ENCODE measurements around the gene OFD1.

The OFD1 gene

DNA sequence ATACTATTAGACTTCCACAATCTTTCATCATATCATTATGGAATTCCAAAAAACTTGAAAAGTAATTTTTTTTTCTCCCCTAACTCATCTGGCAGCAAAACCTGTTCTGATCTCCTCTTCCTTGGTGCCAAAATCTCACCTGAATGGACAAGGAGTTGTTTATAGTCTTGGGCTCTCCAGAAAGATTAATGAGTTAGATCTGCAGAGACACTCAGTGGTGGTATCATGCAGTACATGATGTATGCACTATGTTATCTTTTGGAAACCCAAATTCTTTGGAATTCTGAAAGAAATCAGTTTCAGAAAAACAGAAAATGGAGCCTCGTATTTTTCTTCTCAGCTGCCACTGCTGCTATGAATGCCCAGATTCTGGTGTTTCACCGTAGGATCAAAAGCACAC lies 70.7 kb downstream of the OFD1 start:
- DNase-seq = no peak

DNA sequence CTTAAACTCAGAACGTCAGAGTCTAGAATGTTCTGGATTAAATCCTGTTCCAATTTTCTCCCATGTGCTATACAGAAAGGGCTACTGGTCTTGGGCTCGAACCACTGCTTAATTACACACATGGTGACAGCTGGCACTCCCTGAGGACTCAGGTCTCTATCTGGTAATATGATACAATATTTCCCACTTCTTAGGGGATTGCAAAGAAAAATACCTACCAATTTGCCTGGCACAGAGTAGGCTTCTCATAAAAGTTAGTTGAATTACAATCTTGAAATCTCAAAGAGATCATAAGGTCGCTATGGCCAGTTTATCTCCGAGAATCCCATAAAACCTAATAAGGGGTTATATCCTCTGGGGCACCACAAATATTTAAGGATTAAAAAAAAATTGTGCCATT lies 73.7 kb downstream of the OFD1 start:
- no peak for DNase-seq

DNA sequence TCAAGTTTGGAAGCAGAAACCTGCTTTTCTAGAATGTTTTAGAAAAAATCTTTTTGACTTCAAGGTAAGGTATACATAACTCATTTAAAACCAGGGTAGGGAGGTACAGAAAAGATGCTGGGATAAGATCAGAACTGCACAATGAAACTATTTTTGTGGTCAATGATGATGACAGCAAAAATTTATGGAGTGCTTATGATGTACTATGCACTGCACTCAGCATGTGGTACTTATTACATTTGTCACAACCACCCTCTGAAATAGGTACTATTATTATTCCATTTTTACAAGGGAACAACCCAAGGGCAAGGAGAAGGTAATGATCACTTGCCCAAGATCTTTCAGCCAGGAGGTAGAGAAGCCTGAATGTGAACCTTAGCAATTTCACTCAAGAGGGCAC lies 74.3 kb downstream of the OFD1 start:
- no peak for DNase-seq

DNA sequence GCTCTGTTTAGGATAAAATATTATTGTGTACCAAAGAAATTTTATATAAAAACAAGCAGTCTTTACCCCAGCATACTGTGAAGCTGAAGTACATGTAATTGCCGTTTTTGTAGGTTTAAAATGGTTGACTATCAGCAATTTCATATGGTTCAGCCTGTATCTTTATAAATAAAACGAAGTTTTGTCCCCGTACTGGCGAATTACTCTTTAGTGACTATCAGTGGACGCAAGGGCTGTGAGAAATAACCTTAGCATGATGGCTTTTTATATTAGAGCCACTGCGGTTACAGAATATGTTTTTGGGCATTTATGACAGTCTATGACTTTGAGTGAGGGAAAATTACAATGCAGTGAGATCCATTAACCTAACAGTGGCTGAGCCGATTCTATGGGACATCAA lies 81.1 kb downstream of the OFD1 start:
- DNase-seq = no peak

DNA sequence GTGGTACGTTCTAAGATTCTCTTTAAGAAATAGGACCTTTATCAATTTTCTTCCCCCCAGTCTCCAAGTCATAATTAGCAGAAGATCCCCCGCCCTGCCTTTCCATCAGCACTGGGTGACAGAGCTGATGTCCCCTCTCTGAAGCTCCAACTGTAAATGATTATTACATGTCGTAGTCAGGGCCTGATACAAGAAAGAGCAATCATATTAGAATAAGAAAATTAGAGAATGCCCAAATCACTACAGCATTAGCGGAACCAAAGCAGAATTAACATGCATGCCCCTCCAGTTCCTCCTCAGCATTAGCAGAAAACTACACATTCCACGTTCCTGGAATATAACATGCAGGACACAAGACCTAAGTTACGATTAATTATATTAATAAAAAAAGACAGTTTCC lies 81.6 kb downstream of the OFD1 start:
- no peak for DNase-seq

DNA sequence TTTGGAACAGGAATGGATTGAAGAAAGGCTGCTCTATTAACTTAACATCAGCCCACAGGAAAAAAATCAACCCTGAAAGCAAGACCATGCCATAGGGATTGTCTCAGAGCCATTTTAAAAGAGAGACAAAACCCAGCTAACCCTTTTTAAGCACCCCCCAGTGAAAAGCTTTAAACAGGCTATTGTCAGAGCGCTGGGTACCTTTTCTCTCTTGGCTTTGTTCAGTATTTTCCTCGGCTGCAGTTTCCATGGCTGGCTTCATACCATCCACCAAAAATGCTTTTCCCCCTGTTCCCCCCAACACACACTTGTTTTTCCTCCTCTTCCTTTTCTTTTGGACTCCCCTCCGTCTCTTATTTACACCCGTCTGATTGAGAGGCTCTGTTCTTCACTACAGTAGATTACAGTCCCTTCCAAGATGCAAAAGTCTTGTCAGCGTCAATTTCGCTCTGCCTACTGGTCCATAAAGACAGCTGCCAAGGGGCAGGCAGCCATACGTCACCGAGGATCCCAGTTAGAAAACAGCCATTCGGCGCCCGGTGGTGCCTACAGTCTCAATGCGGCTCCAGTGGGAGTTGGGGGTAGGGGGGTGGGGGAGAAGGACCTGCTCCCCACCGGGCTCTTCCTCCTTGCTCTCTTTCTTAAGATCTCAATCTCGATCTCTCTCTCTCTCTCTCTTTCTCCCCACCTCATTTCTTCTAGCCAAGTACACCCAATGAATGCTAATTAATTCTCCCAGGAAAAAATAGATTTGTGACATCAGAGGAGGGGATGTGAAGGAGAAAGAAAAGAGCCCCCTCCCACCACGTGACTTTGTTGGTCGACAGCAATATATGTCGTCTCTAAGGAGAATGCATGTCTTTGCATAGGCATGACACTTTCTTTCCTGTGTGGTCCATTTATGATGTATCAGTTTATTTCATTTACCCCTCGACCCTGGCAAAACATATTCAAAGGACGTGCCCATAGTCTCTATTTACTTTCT lies 82.4 kb downstream of the OFD1 start, which contains the start of gene GPM6B:
TSS of gene GPM6B (minus strand) at position 451 of the 985 bp plus-strand sequence. CDS start at position 262, 189 bp downstream.
- DNase-seq = no peak

Data from SW 1271 (cell line).